HG02973 (cell line): Measurements from ENCODE around the gene POMGNT1.

Experiments used
- ATAC-seq: cut with Tn5 transposase; IDR thresholded peaks from one replicate; pipeline ENCODE4 v1.9.1; 2021; ENCODE audit warnings: moderate library complexity; ENCODE audit not compliant: unreplicated experiment

The POMGNT1 gene

DNA sequence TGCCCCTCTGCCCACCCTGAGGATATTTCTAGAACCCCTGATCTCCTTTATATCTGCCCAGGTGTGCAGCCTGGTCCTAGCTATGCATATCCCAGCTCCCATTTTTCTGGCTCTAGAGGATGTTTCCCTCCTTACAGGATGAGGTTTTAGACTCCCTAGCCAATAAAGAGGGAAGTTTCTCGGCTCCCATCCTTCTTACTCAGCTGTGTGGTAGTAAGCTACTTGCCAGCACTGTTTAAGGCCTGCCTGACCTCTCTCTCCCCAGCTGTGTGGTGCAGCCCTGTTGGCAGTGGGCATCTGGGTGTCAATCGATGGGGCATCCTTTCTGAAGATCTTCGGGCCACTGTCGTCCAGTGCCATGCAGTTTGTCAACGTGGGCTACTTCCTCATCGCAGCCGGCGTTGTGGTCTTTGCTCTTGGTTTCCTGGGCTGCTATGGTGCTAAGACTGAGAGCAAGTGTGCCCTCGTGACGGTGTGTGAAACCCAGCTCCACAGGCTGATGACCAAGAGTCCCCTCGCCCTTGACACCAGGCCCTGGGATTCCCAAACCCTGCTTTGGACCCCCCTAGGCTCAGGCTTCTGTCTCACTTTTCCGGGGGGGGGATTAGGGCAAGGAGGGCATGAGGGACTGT, 14.2 kb downstream of the POMGNT1 start:
- no peak for ATAC-seq

DNA sequence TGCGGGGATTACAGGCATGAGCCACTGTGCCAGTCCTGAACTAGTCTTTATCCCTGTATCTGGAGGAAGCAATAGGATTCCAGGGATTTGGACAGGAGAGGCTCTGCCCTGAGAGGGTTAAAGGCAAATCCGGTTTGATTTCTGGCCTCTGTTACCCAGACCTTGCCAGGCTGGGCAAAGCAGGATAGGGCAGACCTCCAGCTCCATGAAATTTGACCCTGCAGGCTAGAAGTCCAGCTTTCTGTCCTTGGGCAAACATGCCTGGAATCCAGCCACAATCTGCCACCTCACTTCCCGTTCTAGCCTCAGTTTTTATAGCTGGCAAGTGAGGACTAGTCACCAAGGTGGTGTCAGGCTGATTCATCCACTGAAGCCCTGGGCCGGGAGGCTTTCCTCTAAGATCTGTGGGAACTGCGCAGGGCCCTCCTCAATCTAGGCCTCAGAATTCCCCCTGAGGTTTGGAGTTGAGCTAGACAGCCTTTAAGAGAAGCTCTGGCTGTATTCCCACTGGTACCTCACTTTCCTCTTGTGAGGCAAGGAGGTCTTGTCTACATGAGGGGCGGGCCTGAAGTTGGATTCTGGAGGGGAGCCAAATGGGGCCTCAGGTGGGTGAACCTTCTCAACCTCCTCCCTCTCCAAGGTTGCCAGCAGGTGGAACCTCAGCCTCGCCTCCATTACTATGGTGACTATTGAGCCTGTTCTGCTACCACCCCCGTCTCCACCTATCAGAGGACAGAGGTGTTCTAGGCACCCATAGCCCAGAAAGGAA, 15.0 kb downstream of the POMGNT1 start:
- ATAC-seq, result no peak

DNA sequence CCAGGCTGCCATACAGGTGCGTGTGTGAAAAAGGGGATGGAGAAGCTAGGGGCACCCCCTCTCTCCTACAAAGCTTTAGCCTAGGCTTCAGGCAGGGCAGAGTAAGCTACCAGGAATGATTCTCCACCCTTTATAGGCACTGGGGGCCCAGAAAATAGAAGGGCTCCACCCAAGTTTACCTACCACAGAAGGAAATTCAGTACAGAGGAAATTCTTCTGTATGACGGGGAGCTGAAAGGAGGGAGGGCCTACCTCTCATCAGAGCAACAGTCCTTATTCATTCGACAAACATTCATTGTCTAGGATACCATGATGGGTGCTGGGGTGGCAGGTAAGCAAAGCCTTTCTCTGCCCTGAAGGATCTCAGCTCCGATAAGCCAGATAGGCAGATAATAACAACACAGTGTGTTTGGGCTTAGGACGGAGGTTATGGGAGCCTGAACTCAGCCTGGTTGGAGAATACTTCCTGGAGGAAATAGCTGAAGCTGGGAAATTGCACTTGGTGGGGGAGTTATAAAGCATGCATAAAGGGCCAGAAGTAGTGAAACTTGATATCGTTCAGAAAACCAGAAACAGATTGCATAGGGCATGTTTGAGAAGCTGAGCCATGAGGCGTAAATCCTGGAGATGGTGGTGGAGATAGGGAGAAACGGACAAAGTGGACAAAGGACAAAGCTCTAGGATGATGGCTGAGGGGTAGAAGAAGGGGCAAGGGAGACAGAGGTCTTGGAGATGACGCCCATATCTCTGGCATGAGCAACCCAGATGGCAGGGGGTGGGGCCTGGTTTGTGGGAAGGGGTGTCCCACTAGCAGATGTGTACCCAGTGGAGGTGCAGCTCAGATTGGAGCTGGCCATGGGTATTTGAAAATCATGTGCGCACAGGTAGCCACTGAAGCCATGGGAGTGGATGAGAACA, 16.6 kb downstream of the POMGNT1 start:
- ATAC-seq, result no peak

DNA sequence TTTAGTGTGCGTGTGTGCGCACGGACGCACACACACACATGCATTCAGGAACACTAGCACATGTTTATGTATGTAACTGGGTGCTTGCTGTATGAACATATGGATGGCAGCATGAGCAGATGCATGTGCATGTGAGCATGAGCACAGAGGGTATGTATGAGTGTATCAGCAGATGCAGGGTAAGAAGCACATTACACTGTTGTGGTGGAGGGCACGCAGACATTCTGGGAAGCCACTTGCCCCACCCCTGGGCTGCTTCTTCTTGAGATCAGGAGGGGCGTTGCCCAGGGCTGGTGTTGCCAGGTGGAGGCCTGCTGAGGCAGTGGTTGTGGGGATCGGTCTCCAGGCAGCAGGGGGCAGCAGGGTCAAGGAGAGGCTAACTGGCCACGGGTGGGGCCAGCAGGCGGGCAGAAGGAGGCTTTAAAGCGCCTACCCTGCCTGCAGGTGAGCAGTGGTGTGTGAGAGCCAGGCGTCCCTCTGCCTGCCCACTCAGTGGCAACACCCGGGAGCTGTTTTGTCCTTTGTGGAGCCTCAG, 18.1 kb downstream of the POMGNT1 start:
- no peak for ATAC-seq

DNA sequence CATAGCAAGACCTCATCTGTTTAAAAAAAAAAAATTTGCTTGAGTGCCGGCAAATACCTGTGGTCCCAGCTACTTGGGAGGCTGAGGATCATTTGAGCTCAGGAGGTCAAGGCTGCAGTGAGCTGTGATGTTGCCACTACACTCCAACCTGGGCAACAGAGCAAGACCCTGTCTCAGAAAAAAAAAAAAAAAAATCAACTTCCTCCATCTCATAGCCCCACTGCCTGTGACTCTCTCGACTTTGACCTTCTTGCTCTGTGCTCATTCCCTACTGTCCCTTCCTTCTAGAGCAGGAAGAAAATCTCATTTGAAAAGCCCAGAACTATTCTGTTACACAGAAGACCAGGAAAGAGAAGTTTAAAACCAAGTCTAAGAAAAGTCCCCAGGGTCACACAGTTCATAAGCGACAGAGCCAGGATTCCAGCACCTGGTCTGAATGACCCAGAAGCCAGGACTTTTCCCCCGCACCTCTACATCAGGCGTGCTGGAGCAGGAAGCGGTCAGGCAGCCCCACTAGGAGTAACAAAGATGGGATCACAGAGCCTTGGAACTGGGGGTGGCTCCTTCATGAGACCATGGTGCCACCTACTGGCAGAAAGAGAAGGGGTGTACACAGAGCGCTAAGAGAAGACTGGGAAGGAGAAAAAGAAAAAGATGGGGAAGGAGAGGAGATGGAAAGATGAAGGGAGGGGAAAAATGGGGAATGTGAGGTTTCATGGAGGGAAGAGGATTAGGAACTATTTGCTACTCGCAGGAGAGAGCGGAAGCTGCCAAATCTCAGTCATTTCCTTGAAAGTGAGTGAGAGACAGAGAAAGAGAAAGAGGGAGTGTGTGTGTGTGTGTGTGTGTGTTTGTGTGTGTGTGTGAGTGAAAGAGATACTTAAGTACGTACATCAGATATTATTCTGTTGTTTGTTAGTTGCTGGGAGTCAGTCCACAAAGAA, 18.8 kb downstream of the POMGNT1 start:
- peak; percentile 44 for ATAC-seq

DNA sequence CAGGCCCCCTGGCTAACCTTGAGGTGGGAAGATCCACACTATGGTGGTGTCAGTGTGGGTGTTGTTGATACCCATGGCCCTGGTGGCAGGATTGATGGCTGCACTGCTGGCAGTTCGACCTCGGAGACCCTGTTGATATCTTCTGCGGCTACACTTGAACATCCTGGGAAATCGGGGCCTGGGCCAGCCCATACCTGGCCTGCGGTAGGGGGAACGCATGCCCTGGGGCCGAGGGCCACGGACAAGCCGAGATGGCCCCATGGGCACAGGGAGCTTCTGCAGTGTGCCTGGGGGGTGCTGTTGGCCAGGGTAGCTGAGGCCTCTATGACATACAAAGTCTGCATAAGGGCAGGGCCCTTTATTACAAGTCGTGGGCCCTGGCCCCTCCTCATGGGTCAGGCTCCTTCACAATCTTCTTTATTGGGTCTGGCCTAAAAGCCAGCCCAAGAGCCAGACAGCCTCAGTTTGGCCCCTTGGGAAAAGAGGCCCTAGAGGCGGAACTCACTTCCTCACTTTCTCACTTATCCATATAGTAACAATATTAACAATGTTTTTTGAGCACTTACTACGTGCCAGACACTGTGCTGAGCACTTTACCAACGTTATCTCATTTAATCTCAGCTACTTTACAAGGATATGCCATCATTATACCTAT, 21.9 kb downstream of the POMGNT1 start, which contains the start of gene P3R3URF:
P3R3URF (minus strand) TSS at position 278 of the 655 bp plus-strand sequence; CDS start at position 261, 17 bp downstream.
- ATAC-seq, result no peak

DNA sequence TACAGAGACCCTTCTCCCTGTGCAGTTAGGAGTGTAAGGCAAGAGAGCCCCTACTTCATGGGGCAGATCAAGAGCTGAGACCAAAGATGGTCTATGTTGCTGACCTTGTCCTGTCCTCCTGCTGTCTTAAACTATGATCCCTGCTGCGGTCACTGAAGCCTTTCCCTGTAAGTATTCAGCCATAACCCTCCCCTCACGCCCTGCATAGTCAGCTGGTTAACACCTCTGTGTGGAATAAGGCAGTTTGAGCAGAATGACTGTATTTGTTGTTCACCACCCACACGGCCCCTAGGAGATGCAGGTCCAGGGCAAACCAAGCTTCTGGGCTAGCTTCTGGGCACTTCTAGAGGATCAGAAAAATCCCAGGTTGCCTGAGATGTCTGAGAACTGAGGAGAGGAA, 23.0 kb downstream of the POMGNT1 start:
- no peak for ATAC-seq

DNA sequence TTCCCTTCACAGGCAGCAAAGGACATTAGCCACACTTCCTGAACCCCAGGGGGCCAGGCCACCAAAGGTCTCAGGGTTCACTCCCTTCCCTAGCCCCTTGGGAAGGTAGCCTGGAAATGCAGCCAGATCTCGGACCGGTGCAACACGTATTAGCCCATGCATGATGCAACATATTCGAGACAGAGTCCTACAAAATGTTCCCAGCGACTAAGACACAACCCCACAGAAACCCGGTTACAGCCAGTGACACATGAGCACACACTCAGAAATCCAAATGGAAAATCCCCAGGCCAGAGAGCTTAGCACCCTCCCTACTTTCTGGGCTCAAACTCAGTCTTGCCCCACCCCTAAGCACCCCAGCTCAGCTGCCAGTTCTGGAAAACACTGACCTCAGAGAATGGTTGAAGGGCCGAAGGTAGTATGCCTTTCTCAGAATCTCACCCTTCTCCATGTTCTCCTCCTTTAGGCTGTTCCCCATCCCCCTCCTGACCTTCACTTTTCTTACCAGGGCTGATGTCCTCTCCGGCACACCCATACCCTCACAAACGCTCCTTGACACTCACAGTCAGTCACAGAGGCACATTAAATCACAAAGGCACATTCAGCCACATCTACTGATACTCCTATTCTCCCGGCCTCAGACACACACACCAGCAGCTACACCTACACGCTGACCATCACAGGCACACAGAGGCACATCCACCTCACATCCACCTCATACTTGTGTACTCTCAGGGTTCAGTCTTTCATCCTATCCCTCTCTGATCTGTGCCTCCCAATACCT, 23.6 kb downstream of the POMGNT1 start, which contains the start of gene TSPAN1:
TSPAN1 (plus strand) TSS at position 640 of the 784 bp plus-strand sequence. CDS start 6,021 bp downstream, outside the sequence.
- no peak for ATAC-seq

- no peak for ATAC-seq
Measured at GRCh38 chr1:46173361-46173856, 24.8 kb downstream of the POMGNT1 start.

DNA sequence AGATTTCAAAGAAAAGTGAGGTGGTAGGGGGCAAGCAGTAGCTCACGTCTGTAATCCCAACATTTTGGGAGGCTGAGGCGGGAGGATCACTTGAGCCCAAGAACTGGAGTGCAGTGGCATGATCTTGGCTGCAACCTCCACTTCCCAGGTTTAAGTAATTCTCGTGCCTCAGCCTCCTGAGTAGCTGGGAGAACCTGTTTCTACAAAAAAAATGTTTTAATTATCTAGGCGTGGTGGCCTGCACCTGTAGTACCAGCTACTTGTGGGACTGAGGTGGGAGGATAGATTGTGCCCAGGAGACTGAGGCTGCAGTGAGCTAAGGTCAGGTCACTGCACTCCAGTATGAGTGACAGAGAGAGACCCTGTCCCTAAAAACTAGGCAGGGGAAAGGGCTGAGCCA, 25.9 kb downstream of the POMGNT1 start:
- no peak for ATAC-seq

- ATAC-seq, result no peak
Measured at GRCh38 chr1:46171871-46172270, 26.4 kb downstream of the POMGNT1 start.

- no peak for ATAC-seq
Measured at GRCh38 chr1:46171351-46171750, 26.9 kb downstream of the POMGNT1 start.

DNA sequence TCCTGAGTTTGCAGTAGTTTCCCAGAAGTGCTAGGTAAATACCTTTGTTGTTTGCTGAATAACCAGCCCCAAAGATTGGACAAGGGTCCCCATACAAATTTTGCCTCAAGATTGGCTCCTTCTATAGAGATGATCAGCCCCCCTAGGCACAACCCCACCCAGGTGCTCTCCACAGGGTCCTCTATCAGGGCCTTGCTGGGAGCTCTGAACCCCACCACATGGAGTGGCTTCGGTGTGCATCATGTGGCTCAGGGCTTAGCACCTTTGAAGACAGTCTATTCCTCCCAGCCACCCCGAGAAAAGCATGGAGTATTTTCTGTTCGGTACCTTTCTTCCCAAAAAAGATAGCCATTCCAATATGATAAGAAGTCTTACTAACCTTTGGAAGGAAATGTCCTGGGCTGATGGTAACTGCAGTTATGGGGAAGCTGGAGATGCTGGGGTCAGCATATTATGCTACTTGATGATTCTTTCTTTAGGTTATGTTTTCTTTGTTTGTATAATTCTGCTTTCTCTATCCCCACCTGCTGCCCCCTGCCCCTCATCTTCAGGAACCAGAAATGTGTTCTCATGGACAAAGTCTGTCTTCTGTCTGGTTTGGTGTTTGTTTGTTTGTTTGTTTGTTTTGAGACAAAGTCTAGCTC, 28.3 kb downstream of the POMGNT1 start:
- no peak for ATAC-seq

DNA sequence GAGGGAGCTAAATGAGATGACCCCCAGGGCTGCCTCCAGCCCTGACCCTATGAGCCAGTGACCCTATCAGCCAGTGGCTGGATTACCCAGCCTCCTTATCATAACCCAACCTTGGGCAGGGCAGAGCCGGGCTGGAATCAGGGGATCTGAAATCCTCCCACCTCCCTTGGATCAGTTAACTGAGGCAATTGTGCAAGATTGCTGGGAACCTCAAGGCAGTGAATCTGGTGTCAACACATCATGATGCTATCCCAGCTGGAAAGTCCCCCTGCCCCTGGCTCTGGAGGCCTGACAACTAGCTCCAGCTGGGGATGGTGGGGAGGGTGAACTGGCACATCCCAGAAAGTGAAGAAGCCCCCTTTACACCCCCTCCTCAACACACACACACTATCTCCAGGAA, 29.8 kb downstream of the POMGNT1 start:
- ATAC-seq, result no peak

DNA sequence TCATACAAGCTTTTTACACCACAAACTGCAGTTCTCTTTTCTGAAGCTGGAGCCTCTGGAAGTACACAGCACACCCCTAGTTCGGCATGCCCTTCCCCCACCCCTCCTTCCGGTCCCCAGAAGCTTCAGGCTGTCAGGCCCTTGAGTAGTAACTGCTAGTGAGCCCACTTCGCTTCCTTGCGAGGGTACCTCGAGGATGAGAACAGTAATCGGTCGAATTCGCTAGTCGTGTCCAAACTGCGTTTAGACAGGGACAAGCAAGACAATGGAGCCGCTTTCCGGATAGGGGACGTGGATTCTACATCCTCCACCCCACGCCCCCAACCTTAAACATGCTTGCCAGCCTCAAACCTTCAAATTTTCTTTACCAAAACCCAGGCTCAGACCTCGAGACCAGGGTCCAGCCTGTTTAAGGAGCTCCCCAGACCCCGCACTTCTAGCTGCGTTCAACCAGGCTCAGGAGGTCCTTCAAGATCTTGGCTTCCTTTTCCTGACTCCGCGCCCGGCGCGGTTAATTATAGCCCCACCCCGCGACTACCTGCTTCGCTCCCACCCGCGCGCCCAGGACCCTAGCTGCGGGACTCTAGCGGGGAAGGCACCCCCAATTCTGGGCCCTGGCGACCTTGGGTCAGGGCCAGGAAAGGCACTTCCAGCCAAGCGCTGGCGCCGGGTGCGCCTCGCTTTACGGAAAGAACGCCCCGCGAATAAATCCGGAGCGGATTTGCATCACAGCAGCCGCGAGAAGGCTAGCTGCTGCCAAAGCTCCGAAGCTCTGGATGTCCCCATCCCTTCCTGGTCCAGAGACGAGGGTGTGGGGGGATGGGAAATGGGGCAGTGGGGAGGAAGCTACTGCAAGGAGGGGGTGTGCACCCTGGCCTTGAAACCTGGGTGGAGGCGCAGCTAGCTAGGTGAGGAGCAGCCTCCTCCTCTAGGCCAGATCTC, 31.4 kb downstream of the POMGNT1 start:
- ATAC-seq, result no peak

GRCh38 chr1:46160212-46160611, 38.0 kb downstream of the POMGNT1 start:
- ATAC-seq, result no peak

- no peak for ATAC-seq
Measured at GRCh38 chr1:46159516-46159915, 38.7 kb downstream of the POMGNT1 start.
